Mesenchymal stem cell (in vitro differentiated cells and primary cell): Measurements from ENCODE around the gene SERTAD1.

ENCODE experiments used
- DNase-seq: peaks from one replicate; pipeline ENCODE4 v3.0.0-alpha.2; 2013
- H2AFZ ChIP-seq: one replicate; pipeline ENCODE4 v1.6.1; 2013; ENCODE audit warnings: low read depth, mild to moderate bottlenecking, control low read depth, inconsistent platforms, low read length, moderate library complexity
- H2AK5ac ChIP-seq: 2 replicates; pipeline ENCODE4 v1.6.1; 2013; ENCODE audit warnings: low read length, moderate library complexity, mild to moderate bottlenecking, inconsistent platforms; ENCODE audit not compliant: severe bottlenecking
- H2BK120ac ChIP-seq: one replicate; pipeline ENCODE4 v1.6.1; 2013; ENCODE audit warnings: low read depth, mild to moderate bottlenecking, inconsistent platforms, low read length, moderate library complexity
- H2BK12ac ChIP-seq, 2 experiments: one replicate each; pipeline ENCODE4 v1.6.1; 2013; ENCODE audit warnings: inconsistent platforms in 2 of 2, low read length in 2 of 2, mild to moderate bottlenecking in 2 of 2, moderate library complexity in 2 of 2, control low read depth in 1 of 2
- H2BK15ac ChIP-seq: one replicate; pipeline ENCODE4 v1.6.1; 2013; ENCODE audit warnings: mild to moderate bottlenecking, low read depth, inconsistent platforms; ENCODE audit not compliant: poor library complexity, severe bottlenecking
- H2BK5ac ChIP-seq: 2 replicates; pipeline ENCODE4 v1.6.1; 2013; ENCODE audit warnings: low read depth, mild to moderate bottlenecking, low read length, control low read depth, inconsistent platforms; ENCODE audit not compliant: poor library complexity, severe bottlenecking
- H3K14ac ChIP-seq, 2 experiments: one replicate each; pipeline ENCODE4 v1.6.1; 2013; ENCODE audit warnings: inconsistent platforms in 2 of 2, low read length in 2 of 2, control low read depth in 1 of 2, mild to moderate bottlenecking in 1 of 2, moderate library complexity in 1 of 2
- H3K18ac ChIP-seq, 2 experiments: one replicate each; pipeline ENCODE4 v1.6.1; 2013; ENCODE audit warnings: inconsistent platforms in 2 of 2, low read length in 2 of 2, control low read depth in 1 of 2, low read depth in 1 of 2, mild to moderate bottlenecking in 1 of 2
- H3K23ac ChIP-seq, 2 experiments: one replicate each; pipeline ENCODE4 v1.6.1; 2013; ENCODE audit warnings: inconsistent platforms in 2 of 2, low read length in 2 of 2, mild to moderate bottlenecking in 2 of 2, moderate library complexity in 2 of 2, control low read depth in 1 of 2
- H3K27ac ChIP-seq: 2 replicates; pipeline ENCODE4 v1.5.1; 2013; ENCODE audit warnings: mild to moderate bottlenecking, moderate library complexity, low read length, control low read depth, inconsistent platforms; ENCODE audit not compliant: poor library complexity, severe bottlenecking
- H3K27me3 ChIP-seq, 2 experiments: 2 replicates each; pipeline versions ENCODE4 v1.6.1 to v1.7.0; 2013; ENCODE audit warnings: low read length in 2 of 2, mild to moderate bottlenecking in 2 of 2, moderate library complexity in 2 of 2, control low read depth in 1 of 2, inconsistent platforms in 1 of 2; ENCODE audit not compliant: control insufficient read depth in 1 of 2, insufficient read depth in 1 of 2
- H3K36me3 ChIP-seq, 2 experiments: 2 replicates each; pipeline versions ENCODE4 v1.6.1 to v1.7.0; 2013; ENCODE audit warnings: low read length in 2 of 2, control low read depth in 1 of 2, inconsistent platforms in 1 of 2, low read depth in 1 of 2, mild to moderate bottlenecking in 1 of 2; ENCODE audit not compliant: insufficient read depth in 2 of 2, control insufficient read depth in 1 of 2
- H3K4ac ChIP-seq, 2 experiments: one replicate each; pipeline ENCODE4 v1.6.1; 2013; ENCODE audit warnings: inconsistent platforms in 2 of 2, low read length in 2 of 2, mild to moderate bottlenecking in 2 of 2, moderate library complexity in 2 of 2, control low read depth in 1 of 2, low read depth in 1 of 2
- H3K4me1 ChIP-seq: 2 replicates; pipeline ENCODE4 v1.6.1; 2013; ENCODE audit warnings: low read depth, low read length, control low read depth; ENCODE audit not compliant: control insufficient read depth, insufficient read depth
- H3K4me2 ChIP-seq: 2 replicates; pipeline ENCODE4 v1.6.1; 2013; ENCODE audit warnings: low read length, mild to moderate bottlenecking, inconsistent platforms; ENCODE audit not compliant: poor library complexity, severe bottlenecking
- H3K4me3 ChIP-seq, 2 experiments: 2 replicates each; pipeline versions ENCODE4 v1.5.1 to v1.7.0; 2013; ENCODE audit warnings: low read length in 2 of 2, mild to moderate bottlenecking in 2 of 2, control low read depth in 1 of 2, low read depth in 1 of 2; ENCODE audit not compliant: insufficient read depth in 1 of 2
- H3K79me1 ChIP-seq: replicated peaks from 2 replicates; pipeline ENCODE4 v1.6.1; 2013; ENCODE audit warnings: mild to moderate bottlenecking, control low read depth, low read length, inconsistent platforms; ENCODE audit not compliant: poor library complexity, severe bottlenecking
- H3K9ac ChIP-seq: 2 replicates; pipeline ENCODE4 v1.7.0; 2013; ENCODE audit warnings: mild to moderate bottlenecking, low read length, moderate library complexity
- H3K9me3 ChIP-seq: 2 replicates; pipeline ENCODE4 v1.7.0; 2013; ENCODE audit warnings: mild to moderate bottlenecking, low read length; ENCODE audit not compliant: control insufficient read depth
- H4K8ac ChIP-seq: one replicate; pipeline ENCODE4 v1.6.1; 2013; ENCODE audit warnings: inconsistent platforms, mild to moderate bottlenecking, low read length, moderate library complexity
- H4K91ac ChIP-seq: one replicate; pipeline ENCODE4 v1.6.1; 2013; ENCODE audit warnings: mild to moderate bottlenecking, low read length, inconsistent platforms
- WGBS: methylation state at CpG from one replicate; pipeline ENCODE4 v1.1.7; 2013; ENCODE audit warnings: mixed read lengths; 5-methylcytosine and 5-hydroxymethylcytosine counted together

Gene SERTAD1

DNA sequence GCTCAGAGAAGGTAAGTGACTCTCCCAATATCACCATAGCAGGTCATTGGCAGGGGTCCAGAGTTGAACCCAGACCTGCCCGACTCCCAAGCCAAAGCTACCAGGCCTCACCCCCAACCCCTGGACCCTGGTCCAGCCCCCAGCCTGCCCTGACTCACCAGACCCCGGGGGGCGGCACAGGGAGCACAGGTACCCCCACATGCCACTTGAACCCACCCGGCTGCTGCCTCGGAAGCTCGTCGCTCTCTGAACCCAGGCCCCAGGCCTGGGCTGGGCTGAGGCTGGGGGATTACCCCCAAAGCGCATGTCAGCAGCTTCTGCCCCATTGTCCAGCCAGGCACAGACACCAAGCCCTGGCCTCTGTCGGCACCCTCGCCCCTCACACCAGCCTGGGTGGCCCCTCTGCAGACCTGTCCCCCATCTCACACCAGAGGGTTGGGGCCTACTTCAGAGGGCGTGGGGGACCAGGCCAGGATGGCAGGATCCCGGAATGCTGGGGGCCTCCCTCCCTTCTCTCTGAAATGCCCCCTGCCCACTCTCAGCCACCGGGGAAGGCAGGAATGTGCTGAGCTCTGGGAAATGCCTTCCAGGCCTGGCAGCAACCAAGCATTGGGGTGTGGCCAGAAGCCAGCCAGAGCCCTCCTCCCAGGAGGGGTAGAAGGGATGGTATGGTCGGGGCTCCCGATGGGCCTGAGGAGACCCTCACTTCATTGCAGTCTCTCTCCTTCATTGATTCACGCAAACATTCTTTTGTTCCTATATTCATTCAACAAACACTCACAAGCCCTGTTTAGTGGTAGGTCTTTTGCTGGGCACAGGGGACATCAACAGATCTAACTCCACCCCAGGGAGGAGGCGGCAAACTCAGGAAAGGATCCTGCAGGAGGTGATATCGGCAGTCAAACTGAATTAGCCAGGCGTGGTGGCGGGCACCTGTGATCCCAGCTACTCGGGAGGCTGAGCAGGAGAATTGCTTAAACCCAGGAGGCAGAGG lies 11.0 kb downstream of the SERTAD1 start:
- H2BK12ac ChIP-seq = peak overlapping the region; percentile 43 to 85
- H3K23ac ChIP-seq = no peak overlapping the region
- H4K8ac ChIP-seq = peak overlapping the region; percentile 71
- H3K79me1 ChIP-seq = no peaks in the 10 kb centered on the region
- no peak overlapping the region for H3K27ac ChIP-seq
- peak overlapping the region; percentile 26 for H3K9ac ChIP-seq
- peak overlapping the region; percentile 7 for H3K4me2 ChIP-seq
- no peaks in the 10 kb centered on the region for H3K36me3 ChIP-seq
- H3K4me1 ChIP-seq = peaks cover 27% of the 10 kb centered on the region
- no peak overlapping the region for H2AFZ ChIP-seq
- peak overlapping the region; percentile 84 for H4K91ac ChIP-seq
- no peak overlapping the region for H2BK5ac ChIP-seq
- 95% methylated on average over 18 of the region's 21 CpGs for WGBS
- peaks cover 3 to 18% of the 10 kb centered on the region in 2 experiments for H3K27me3 ChIP-seq
- peak overlapping the region in 1 of 2 experiments; percentile 28 for H3K14ac ChIP-seq
- peak overlapping the region; percentile 55 to 68 for H3K18ac ChIP-seq
- DNase-seq = no peak
- peak overlapping the region; percentile 13 for H2BK120ac ChIP-seq
- H3K4me3 ChIP-seq = no peak overlapping the region
- H3K4ac ChIP-seq = peak overlapping the region; percentile 32 to 71
- peak overlapping the region; percentile 90 for H2BK15ac ChIP-seq
- peak overlapping the region; percentile 57 for H2AK5ac ChIP-seq
- H3K9me3 ChIP-seq = no peaks in the 10 kb centered on the region

DNA sequence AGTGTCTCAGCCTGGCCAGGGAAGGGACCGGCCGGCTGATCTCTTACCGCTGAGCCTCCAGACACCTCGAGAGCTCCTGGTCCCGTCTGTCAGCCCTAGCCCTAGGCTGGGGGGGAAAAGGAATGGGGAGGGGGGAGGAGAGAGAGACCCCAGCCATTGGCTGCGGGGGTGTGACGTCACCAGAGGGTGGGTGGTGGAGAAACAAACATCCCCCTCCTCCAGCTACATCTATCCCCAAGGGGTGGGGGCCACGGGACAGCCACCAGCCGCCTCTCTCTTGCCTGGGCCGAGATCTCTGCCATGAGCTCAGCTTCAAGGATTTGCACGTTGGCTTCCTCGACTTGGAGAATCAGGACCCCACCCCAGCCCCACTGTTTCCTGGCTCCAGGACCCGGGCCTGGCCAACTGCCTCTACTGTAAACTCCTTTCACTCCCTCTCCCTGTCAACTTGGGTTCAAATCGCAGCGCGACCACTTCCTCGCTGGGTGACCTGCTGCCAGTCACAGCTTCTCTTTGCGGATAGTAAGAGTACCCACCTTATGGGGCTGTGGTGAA lies 12.4 kb downstream of the SERTAD1 start, which contains the start of gene PRX:
Gene PRX, minus strand, starts transcription at position 88 of the 555 bp plus-strand sequence. CDS start 5,446 bp downstream, outside the sequence.
- H2AK5ac ChIP-seq = peak within 1 kb of the TSS; percentile 16
- H3K4me2 ChIP-seq = no peak within 1 kb of the TSS
- DNase-seq = no peak
- peak within 1 kb of the TSS; percentile 64 for H4K91ac ChIP-seq
- H3K4ac ChIP-seq = no peak within 1 kb of the TSS
- no peak within 1 kb of the TSS for H3K27ac ChIP-seq
- H3K79me1 ChIP-seq = no peaks in the 10 kb centered on the region
- H2BK120ac ChIP-seq = peak within 1 kb of the TSS; percentile 83
- H3K36me3 ChIP-seq = no peaks in the 10 kb centered on the region
- peak within 1 kb of the TSS; percentile 27 to 74 for H3K18ac ChIP-seq
- H3K9ac ChIP-seq = no peak within 1 kb of the TSS
- H3K23ac ChIP-seq = no peak within 1 kb of the TSS
- H4K8ac ChIP-seq = peak within 1 kb of the TSS; percentile 74
- H3K4me1 ChIP-seq = peaks cover 29% of the 10 kb centered on the region
- no peaks in the 10 kb centered on the region for H3K9me3 ChIP-seq
- peaks cover 3 to 18% of the 10 kb centered on the region in 2 experiments for H3K27me3 ChIP-seq
- H3K4me3 ChIP-seq = no peak within 1 kb of the TSS
- H2BK5ac ChIP-seq = no peak within 1 kb of the TSS
- H2BK15ac ChIP-seq = peak within 1 kb of the TSS; percentile 89
- H2AFZ ChIP-seq = no peak within 1 kb of the TSS
- H2BK12ac ChIP-seq = peak within 1 kb of the TSS; percentile 37 to 86
- 39% methylated on average over 16 of the region's 18 CpGs for WGBS
- H3K14ac ChIP-seq = no peak within 1 kb of the TSS

DNA sequence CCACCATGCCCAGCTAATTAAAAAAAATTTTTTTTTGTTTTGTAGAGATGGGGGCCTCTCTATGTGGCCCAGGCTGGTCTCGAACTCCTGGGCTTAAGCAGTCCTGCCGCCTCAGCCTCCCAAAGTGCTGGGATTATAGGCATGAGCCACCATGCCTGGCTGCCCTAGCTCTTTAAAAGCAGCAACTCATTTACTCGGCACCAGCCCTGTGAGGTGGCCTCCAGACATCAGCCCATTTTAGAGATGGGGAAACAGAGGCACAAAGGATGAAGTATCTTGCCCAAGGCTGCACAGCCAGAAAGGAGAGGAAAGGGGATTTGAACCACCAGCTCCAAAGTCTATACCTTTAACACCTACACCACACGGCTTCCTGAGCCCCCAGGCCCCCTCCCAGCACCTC lies 12.9 kb downstream of the SERTAD1 start:
- H3K9me3 ChIP-seq = no peaks in the 10 kb centered on the region
- H2AK5ac ChIP-seq = no peak overlapping the region
- peak overlapping the region; percentile 74 for H4K8ac ChIP-seq
- peak overlapping the region; percentile 33 for H2BK15ac ChIP-seq
- H3K36me3 ChIP-seq = no peaks in the 10 kb centered on the region
- H3K79me1 ChIP-seq = no peaks in the 10 kb centered on the region
- H3K9ac ChIP-seq = no peak overlapping the region
- no peak overlapping the region for H2BK120ac ChIP-seq
- no peak overlapping the region for H3K4ac ChIP-seq
- peaks cover 3 to 18% of the 10 kb centered on the region in 2 experiments for H3K27me3 ChIP-seq
- peak overlapping the region in 1 of 2 experiments; percentile 74 for H3K18ac ChIP-seq
- H3K23ac ChIP-seq = no peak overlapping the region
- DNase-seq = no peak
- H3K27ac ChIP-seq = no peak overlapping the region
- no peak overlapping the region for H3K4me2 ChIP-seq
- no peak overlapping the region for H2BK12ac ChIP-seq
- no peak overlapping the region for H2AFZ ChIP-seq
- no peak overlapping the region for H3K14ac ChIP-seq
- peak overlapping the region; percentile 64 for H4K91ac ChIP-seq
- H3K4me3 ChIP-seq = no peak overlapping the region
- peaks cover 29% of the 10 kb centered on the region for H3K4me1 ChIP-seq
- 88% methylated on average over 2 of the region's 4 CpGs for WGBS
- H2BK5ac ChIP-seq = no peak overlapping the region

DNA sequence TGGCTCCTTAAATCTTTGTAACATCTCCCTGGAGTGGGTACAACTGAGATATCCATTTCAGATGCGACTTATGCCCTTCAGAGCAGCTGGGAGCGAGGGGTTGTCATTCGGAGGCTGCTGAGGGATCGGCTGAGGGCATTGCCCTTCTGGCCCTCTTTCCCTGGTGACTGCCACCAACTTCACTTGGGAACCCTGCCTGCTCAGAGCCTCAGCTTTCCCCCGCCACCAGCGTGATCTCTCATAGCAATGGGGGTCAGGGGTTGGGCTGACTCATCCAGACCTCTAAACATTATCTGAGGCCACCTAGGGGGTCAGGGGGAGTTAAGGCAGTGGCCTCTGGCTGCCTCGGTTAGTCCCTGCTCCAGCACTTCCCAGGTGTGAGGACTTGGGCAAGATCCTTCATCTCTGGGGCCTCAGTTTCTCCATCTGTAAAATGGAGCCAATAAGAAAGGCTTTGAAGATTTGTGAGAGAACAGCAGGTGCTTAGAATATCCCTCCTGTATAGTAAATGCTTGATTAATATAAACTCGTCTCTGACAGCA lies 13.8 kb downstream of the SERTAD1 start:
- Histone ChIP-seq H3K79me1 (no peaks in the 10 kb centered on the region), H2AK5ac (no peak overlapping the region), H4K91ac (no peak overlapping the region), H3K36me3 (no peaks in the 10 kb centered on the region), H3K4me3 (no peak overlapping the region), H3K23ac (no peak overlapping the region), H3K14ac (no peak overlapping the region), H3K27me3 (peaks cover 3 to 21% of the 10 kb centered on the region in 2 experiments), H3K4me2 (no peak overlapping the region), H2AFZ (no peak overlapping the region), H2BK5ac (no peak overlapping the region), H3K9ac (no peak overlapping the region), H2BK12ac (no peak overlapping the region), H2BK15ac (peak overlapping the region; percentile 89), H3K9me3 (no peaks in the 10 kb centered on the region), H4K8ac (no peak overlapping the region), H3K4me1 (peaks cover 25% of the 10 kb centered on the region), H3K27ac (no peak overlapping the region), H2BK120ac (no peak overlapping the region), H3K18ac (peak overlapping the region in 1 of 2 experiments; percentile 13), H3K4ac (no peak overlapping the region)
- DNase-seq = peak; percentile 45
- WGBS = 60% methylated on average over 8 of the region's 8 CpGs
